ENCODE measurements around the gene TCF7L2. TPM values are rescaled to one million over a fixed set of nuclear protein-coding genes. Genes with fewer than 3 reads are reported as not detected.

TCF7L2 gene
- total RNA-seq, 1 donor from 2014 or later = 0.21 TPM

DNA sequence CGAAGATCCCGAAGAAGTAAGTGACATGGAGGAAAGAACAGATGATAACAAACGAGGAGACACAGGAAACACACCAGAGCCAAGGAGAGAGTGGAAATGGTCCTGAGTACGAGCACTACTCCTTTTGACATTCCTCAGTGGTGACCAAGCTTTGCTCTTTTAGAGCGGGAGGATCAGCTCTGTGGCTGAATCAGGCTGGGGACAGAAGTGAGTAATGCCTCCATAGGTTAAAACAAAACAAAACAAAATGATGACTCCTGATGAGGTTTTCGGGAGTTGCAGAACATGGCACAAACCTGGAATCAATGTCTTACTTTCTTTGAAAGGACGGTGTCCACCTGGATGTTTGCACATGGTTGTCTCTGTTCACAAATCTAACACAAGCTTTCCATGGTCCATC lies 30.3 kb upstream of the TCF7L2 start:
- H3K36me3 Mint-ChIP-seq (ENCODE audit: low read depth) = no peaks in the 10 kb centered on the region
- H3K9me3 Mint-ChIP-seq = no peaks in the 10 kb centered on the region
- no peaks in the 10 kb centered on the region for H3K4me1 Mint-ChIP-seq
- no peak overlapping the region for H3K4me3 Mint-ChIP-seq
- H3K27me3 Mint-ChIP-seq = peaks cover 1% of the 10 kb centered on the region
- no peak for DNase-seq
- no peak overlapping the region for H3K27ac Mint-ChIP-seq
- intact Hi-C loops (cut with micrococcal nuclease) = no loop called here

DNA sequence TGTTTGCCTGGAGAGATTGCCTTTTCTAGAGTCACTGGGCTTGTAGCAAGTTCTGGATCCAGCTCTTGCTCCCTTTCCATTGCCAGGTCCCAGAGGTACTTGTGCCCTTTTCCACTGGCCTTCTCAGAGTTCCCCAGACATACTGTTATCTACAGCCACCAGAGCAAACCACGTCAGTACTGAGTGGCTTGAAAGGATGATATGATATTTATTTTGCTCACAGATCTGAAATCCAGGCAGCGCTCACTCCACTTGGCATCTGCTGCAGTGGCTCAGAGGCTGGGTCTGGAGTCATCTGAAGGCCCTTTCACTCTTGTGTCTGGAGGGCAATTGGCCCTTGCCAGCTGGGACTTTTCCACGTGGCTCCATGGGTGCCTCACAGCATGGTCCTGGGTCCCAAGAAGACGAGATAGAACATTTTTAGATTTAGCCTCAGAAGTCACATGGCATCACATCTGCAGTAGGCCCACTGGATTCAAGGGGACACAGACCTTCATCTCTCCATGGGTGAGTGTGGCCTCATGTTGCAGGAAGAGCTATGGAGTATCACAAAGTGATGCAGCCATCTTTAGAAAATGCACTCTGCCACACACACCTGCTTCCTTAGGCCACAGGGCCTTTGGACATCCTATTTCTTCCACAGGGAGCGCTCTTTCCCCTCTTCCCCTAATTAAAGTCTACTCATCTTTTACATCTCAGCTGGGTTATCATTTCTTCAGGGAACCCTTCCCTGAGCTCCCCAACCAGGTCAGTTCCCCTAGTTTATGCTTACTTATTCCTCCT lies 22.9 kb upstream of the TCF7L2 start:
- peaks cover 4% of the 10 kb centered on the region for H3K27me3 Mint-ChIP-seq
- no peaks in the 10 kb centered on the region for H3K4me1 Mint-ChIP-seq
- intact Hi-C loops (cut with micrococcal nuclease) = no loop called here
- DNase-seq = no peak
- no peaks in the 10 kb centered on the region for H3K9me3 Mint-ChIP-seq
- H3K27ac Mint-ChIP-seq = no peak overlapping the region
- H3K4me3 Mint-ChIP-seq = no peak overlapping the region
- no peaks in the 10 kb centered on the region for H3K36me3 Mint-ChIP-seq (ENCODE audit: low read depth)

DNA sequence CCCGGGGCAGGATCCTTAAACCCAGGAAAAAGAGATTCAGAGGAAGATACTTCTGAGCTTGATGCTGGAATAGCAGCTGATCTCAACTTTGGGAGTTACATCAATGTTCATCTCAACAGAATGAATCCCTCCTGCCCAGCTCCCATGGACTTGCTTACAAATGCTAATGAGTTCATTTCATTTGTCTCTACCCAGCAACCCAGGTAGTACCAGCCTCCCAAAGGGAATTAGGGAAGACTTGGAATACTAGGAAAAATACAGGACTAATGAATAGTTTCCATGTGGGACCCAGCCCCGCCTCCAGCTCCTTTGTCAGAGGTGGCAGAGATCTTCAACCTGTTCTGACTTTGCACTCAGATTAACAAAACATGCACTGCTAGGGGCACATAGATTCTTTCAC lies 22.1 kb upstream of the TCF7L2 start:
- no peak overlapping the region for H3K4me3 Mint-ChIP-seq
- H3K36me3 Mint-ChIP-seq (ENCODE audit: low read depth) = no peaks in the 10 kb centered on the region
- H3K27me3 Mint-ChIP-seq = peaks cover 4% of the 10 kb centered on the region
- no peak for DNase-seq
- no peak overlapping the region for H3K27ac Mint-ChIP-seq
- H3K9me3 Mint-ChIP-seq = no peaks in the 10 kb centered on the region
- H3K4me1 Mint-ChIP-seq = no peaks in the 10 kb centered on the region
- intact Hi-C loops (cut with micrococcal nuclease) = no loop called here

DNA sequence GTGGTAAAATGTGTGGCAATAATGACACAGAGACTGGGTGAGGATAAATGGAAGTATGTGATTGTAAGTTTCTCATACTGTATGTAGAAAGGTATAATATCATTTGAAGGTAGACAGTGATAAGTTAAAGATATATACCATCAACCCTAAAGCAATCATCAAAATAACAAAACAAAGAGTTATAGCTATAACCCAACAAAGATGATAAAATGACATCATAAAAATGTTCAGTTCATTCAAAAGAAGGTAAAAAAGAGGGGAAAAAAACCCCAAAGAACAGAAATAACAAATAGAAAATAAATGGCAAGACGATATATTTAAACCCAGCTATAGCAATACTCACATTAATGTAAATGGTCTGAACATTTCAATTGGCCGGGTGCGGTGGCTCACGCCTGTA lies 17.4 kb upstream of the TCF7L2 start:
- Mint-ChIP-seq H3K27ac (no peak overlapping the region), H3K9me3 (no peaks in the 10 kb centered on the region), H3K36me3 (ENCODE audit: low read depth) (no peaks in the 10 kb centered on the region), H3K4me3 (no peak overlapping the region), H3K4me1 (no peaks in the 10 kb centered on the region), H3K27me3 (peaks cover 4% of the 10 kb centered on the region)
- no peak for DNase-seq
- intact Hi-C loops (cut with micrococcal nuclease) = no loop called here

DNA sequence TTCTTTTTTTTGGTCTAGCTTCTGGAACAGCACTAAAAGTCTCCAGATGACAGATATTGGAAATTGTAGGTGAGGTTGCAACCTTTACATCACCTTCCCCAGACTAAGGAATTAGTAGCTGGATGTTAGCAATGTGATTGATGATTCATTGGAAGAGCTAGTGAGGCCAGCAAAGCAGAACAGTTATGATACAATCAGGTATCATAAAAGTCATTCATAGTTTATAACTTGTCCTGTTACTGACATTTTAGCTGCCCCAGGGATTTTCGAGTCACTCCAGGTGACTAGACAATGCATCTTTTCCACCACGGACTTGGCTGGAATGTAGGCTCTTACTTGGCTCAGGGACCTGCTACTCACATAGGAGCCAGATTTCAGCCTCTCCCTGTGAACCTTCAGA lies 15.9 kb upstream of the TCF7L2 start:
- H3K9me3 Mint-ChIP-seq = no peaks in the 10 kb centered on the region
- no peak overlapping the region for H3K27ac Mint-ChIP-seq
- H3K36me3 Mint-ChIP-seq (ENCODE audit: low read depth) = no peaks in the 10 kb centered on the region
- no peaks in the 10 kb centered on the region for H3K4me1 Mint-ChIP-seq
- DNase-seq = no peak
- H3K27me3 Mint-ChIP-seq = peaks cover 4% of the 10 kb centered on the region
- no peak overlapping the region for H3K4me3 Mint-ChIP-seq
- intact Hi-C loops (cut with micrococcal nuclease) = no loop called here

DNA sequence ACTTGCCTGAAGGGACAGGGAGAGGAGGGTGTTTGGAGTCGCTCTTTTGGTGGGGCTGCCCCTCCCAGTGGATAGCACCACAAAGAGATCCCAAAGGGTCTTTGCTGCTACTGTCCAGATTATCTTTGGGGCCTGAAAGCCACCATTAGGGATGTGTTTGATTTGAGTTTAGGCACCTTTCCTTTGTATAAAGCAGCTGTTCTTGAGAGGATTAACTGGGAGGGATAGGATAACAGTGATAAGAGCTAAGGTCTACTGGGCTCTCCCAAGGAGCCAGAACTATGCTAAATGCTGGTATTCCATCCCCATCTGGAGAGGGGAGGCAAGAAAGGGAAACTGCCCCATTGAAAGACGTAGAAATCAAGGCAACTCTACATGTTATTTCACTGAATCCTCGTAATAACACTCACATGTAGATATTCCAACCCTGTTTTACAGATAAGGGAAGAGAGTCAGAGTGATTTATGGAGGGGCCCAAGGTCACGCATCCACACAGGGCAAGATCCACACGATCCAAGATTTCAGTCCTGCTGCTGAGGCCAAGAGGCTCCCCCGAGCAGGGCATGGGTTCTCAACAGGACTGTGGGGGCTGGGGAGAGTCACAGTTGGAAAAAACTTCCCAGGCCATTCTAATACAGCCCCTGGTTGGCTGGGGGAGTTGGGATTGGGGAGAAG lies 11.1 kb upstream of the TCF7L2 start:
- no peaks in the 10 kb centered on the region for H3K9me3 Mint-ChIP-seq
- H3K4me3 Mint-ChIP-seq = no peak overlapping the region
- DNase-seq = no peak
- H3K27ac Mint-ChIP-seq = no peak overlapping the region
- intact Hi-C loops (cut with micrococcal nuclease) = no loop called here
- H3K36me3 Mint-ChIP-seq (ENCODE audit: low read depth) = no peaks in the 10 kb centered on the region
- H3K4me1 Mint-ChIP-seq = no peaks in the 10 kb centered on the region
- peaks cover 3% of the 10 kb centered on the region for H3K27me3 Mint-ChIP-seq

DNA sequence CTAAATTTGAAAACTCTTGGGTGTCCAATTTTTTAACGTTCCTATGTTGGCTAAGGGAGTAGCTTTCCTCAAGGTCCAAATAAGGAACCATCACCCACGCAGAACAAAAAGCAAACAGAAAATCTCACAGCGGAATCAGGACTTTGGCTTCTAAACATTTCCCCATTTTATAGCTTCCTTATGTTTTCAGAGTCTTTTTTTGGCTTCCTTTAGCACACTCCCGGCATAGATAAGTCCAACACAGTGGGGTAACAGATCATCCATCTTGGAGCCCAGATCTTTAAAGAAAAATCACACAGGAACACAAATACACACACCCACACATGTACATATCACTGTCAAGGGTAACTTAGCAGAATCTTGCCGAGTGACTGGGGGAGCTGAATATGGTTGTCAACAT lies 4.2 kb upstream of the TCF7L2 start:
- Mint-ChIP-seq H3K9me3 (no peaks in the 10 kb centered on the region), H3K4me1 (peaks cover 9% of the 10 kb centered on the region), H3K27me3 (peaks cover 55% of the 10 kb centered on the region), H3K4me3 (no peak overlapping the region), H3K36me3 (ENCODE audit: low read depth) (peaks cover 3% of the 10 kb centered on the region), H3K27ac (no peak overlapping the region)
- intact Hi-C loops (cut with micrococcal nuclease) = no loop called here
- no peak for DNase-seq

DNA sequence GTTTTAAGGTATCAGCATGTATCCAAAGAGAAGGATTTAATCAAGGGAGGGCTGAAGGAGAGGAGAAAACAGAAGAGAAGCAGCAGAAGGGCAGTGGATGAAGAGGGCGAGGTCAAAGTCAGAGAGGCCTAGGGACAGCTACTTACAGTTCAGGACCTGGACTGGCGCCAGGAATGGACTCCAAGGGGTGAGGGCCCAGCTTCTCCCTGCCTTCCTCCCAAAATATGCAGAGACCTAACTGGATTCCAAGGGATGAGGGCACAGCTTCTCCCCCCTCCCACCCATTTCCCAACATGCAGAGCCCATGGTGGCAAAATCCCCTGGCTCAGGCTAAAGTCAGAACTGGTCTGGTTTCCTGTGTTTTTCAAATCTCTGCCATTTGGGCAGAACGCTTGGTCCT lies 3.4 kb upstream of the TCF7L2 start:
- H3K4me1 Mint-ChIP-seq = peaks cover 10% of the 10 kb centered on the region
- intact Hi-C loops (cut with micrococcal nuclease) = no loop called here
- H3K9me3 Mint-ChIP-seq = no peaks in the 10 kb centered on the region
- peaks cover 3% of the 10 kb centered on the region for H3K36me3 Mint-ChIP-seq (ENCODE audit: low read depth)
- H3K27ac Mint-ChIP-seq = no peak overlapping the region
- DNase-seq = no peak
- no peak overlapping the region for H3K4me3 Mint-ChIP-seq
- H3K27me3 Mint-ChIP-seq = peaks cover 55% of the 10 kb centered on the region

DNA sequence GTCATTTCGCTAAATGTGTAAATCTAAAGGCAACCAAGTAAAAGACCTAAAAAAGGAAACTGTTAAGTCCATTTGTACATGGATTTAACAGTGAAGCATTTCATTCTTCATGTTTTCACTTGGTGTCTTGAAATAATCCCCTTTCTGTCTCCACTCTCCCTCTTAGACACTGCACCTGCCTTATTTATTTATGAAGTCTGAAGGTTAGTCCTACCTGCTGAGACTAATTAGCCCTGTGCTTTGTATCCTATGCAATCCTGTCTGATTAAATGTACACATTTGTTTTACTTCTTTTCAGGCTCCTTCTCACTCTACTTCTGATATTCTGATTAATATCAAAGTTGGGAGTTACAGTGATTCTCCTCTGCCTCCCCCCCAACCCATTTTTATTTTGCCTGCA lies 1.9 kb upstream of the TCF7L2 start:
- no peaks in the 10 kb centered on the region for H3K9me3 Mint-ChIP-seq
- H3K36me3 Mint-ChIP-seq (ENCODE audit: low read depth) = peaks cover 3% of the 10 kb centered on the region
- intact Hi-C loops (cut with micrococcal nuclease) = no loop called here
- peaks cover 14% of the 10 kb centered on the region for H3K4me1 Mint-ChIP-seq
- no peak overlapping the region for H3K27ac Mint-ChIP-seq
- no peak overlapping the region for H3K4me3 Mint-ChIP-seq
- peaks cover 64% of the 10 kb centered on the region for H3K27me3 Mint-ChIP-seq
- DNase-seq = no peak

DNA sequence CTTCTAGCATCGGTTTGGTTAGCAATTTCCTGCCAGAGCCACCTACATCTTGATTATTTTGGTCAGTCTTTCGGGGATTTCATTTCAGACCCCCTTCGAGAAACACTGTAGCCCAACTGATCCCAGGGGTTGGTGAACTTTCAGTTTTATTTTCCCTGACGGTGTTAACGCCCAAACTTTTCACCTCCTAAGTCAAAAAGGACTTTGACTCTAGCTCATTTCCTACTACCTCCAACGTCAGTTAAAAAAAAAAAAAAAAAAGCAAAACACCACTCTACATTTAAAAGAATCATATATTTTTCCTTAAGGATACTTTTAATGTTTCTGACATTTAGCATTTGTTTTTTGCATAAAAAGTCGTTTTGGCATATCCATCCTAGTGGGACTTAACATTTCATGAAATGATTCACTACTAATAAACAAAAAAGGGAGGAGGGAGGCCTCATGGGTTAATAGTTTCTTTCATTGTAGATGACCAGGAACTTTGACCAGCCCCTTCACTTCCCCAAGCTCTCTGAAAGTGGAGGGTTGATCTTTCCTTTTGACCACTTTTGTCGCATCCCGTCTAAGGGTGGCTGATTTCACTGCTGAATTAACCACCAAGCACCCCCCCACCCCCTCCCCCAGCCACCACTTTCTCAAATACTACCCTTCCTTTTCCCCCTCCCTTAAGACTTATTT lies 764 bp upstream of the TCF7L2 start:
- Mint-ChIP-seq H3K27ac (no peak overlapping the region), H3K9me3 (no peaks in the 10 kb centered on the region), H3K36me3 (ENCODE audit: low read depth) (peaks cover 3% of the 10 kb centered on the region), H3K4me1 (peaks cover 14% of the 10 kb centered on the region), H3K4me3 (peak overlapping the region; percentile 80), H3K27me3 (peaks cover 73% of the 10 kb centered on the region)
- intact Hi-C loops (cut with micrococcal nuclease) = no loop called here
- no peak for DNase-seq

DNA sequence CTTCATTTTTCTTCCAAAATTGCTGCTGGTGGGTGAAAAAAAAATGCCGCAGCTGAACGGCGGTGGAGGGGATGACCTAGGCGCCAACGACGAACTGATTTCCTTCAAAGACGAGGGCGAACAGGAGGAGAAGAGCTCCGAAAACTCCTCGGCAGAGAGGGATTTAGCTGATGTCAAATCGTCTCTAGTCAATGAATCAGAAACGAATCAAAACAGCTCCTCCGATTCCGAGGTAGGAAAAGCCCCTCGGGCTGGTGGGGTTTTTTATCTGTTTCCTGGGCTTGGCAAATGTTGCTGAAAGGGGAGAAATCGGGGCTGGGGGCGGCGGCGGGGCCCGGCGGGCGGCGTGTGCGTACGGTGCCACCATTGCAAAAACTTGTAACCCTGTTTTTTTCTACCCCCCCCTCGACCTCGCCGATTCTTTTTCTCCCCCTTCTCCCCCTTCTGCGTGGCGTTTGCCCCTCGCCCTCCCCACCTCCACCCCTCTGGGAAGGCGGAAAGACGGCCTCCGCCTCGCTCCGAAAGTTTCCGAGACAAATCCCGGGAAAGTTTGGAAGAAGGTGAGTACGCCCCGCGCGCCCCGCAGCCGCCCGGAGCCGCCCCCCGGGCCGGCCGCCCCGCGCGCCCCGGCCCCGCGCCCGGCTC lies 789 bp downstream of the TCF7L2 start:
- intact Hi-C loops (cut with micrococcal nuclease) = no loop called here
- H3K4me3 Mint-ChIP-seq = peak overlapping the region; percentile 80
- H3K9me3 Mint-ChIP-seq = no peaks in the 10 kb centered on the region
- peaks cover 73% of the 10 kb centered on the region for H3K27me3 Mint-ChIP-seq
- H3K27ac Mint-ChIP-seq = no peak overlapping the region
- DNase-seq = peak; percentile 56
- H3K4me1 Mint-ChIP-seq = peaks cover 14% of the 10 kb centered on the region
- H3K36me3 Mint-ChIP-seq (ENCODE audit: low read depth) = peaks cover 3% of the 10 kb centered on the region

DNA sequence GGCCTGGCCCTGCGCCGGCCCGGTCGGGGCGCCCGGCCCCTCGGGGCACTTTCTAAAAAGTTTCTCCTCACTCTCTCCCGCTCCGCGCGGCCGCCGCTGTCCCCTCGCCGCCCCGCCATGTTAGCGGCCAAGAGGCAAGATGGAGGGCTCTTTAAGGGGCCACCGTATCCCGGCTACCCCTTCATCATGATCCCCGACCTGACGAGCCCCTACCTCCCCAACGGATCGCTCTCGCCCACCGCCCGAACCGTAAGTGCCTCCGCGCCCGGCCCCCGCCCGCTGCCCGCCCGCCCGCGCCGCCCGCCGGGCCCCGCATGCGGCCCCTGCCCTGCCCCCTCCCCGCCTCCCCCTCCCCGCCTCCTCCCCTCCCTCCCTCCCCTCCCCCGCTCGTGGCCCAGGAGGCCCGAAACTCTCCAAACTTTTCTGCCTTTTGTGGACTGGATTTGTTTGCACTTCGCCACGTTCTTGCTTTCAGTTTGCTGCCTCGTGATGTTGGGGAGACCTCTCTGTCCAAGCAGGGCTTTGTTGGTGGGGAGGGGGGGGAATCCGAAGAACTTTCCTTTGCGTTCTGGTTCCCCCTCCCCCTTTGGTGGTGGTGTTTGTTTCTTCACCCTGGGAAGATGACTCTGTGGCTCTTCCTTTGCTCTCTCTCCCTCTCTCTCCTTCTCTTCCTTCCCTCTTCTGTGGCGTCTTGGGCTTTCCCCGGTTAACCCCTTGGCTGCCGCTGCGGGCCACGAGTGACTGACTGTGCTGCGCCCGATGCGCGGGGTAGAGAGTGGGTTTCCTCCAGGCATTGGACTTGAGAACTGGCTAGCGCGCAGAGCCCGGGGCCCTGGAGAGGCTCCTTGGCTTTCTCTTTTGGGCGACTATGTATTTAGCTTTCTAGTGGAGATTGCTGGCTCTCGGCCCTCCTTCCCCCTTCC lies 1.6 kb downstream of the TCF7L2 start:
- H3K36me3 Mint-ChIP-seq (ENCODE audit: low read depth) = peaks cover 3% of the 10 kb centered on the region
- H3K4me3 Mint-ChIP-seq = peak overlapping the region; percentile 92
- peaks cover 74% of the 10 kb centered on the region for H3K27me3 Mint-ChIP-seq
- no peaks in the 10 kb centered on the region for H3K9me3 Mint-ChIP-seq
- peak overlapping the region; percentile 74 for H3K27ac Mint-ChIP-seq
- H3K4me1 Mint-ChIP-seq = peaks cover 14% of the 10 kb centered on the region
- intact Hi-C loops (cut with micrococcal nuclease) = no loop called here
- DNase-seq = peak; percentile 68

Data from activated CD4-positive, alpha-beta T cell treated with anti-CD3 and anti-CD28 coated beads, Interleukin-2, amount 10 ng/mL, durations not matched to agents 24 days and 14 days (primary cell).